Measurements from ENCODE around the gene ATP13A2.
A peak's percentile ranks its signal among the peaks of the same experiment; 100 is the strongest.

Gene ATP13A2

DNA sequence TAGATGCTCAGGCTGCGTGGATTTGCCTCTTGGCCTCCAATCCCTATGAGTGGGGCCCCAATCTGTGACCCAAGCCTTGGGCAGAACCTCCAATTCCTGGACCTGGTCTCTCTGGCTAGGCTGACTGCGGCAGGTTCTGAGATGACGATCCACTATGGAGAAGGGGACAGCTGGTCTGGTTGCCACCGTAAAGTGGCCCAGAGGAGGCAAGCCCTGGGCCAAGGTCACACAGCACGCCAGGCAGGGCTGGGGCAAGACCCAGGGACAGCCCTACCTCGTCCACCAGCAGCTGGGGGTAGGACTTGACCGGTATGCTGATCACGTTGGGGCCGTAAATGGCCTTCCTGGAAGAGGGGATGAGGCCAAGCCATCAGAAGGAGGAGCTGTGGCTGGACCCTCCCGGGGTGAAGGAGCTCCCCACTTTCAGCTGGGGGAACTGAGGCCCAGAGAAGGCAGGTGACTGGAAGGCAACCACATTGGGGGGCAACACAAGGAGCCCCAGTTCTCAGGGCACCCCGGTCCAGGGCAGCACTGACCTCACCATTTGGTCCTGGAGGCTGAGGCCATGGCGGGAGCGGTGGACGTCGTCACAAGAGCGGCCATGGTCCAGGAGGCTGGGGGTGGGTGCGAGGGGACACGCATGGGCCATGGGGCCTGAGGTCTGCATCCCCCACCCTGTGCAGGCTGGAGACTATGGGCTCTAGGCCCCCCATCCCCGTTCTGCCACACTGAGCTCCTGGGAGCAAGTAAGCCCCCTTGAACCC is 9.8 kb downstream of the ATP13A2 start:
- no peak overlapping the region for H3K4me3 ChIP-seq (ENCODE audit: low read length)
- no peak for DNase-seq (ENCODE audit: low read depth)
- no peaks in the 10 kb centered on the region for H3K27me3 ChIP-seq (replicated peaks; ENCODE audit: control insufficient read depth, insufficient read depth, low read length)
- H3K9ac ChIP-seq (ENCODE audit: low read length) = no peak overlapping the region
- H3K4me1 ChIP-seq (ENCODE audit: control insufficient read depth, insufficient read depth, low read length) = peaks cover 16% of the 10 kb centered on the region
- H3K9me3 ChIP-seq (ENCODE audit: control insufficient read depth, low read length) = no peaks in the 10 kb centered on the region
- peaks cover 34% of the 10 kb centered on the region for H3K36me3 ChIP-seq (ENCODE audit: control insufficient read depth, insufficient read depth, low read length, severe bottlenecking)

GRCh38 chr1:16999863-17000262 is 11.9 kb downstream of the ATP13A2 start:
- no peaks in the 10 kb centered on the region for H3K27me3 ChIP-seq (replicated peaks; ENCODE audit: control insufficient read depth, insufficient read depth, low read length)
- peaks cover 34% of the 10 kb centered on the region for H3K36me3 ChIP-seq (ENCODE audit: control insufficient read depth, insufficient read depth, low read length, severe bottlenecking)

DNA sequence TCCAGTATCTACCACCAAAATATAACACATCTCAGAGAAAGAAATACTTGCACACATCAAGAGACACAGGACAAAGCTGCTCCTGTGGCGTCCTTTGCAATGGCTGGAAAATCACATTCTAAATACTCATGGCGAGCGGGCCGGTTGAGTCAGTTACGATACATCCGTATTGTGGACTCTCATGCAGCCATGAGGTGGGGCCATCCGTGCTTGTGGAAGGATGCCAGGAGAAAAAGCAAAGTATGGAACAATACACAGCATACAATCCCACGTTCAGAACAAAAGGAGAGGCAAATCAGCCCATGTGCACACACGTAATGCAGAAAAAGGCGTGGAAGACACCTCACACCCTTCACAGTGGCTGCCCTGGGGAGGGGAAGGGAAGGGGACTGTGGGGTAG is 13.1 kb downstream of the ATP13A2 start:
- no peak for DNase-seq (ENCODE audit: low read depth)
- Histone ChIP-seq H3K4me3 (ENCODE audit: low read length) (no peak overlapping the region), H3K27me3 (replicated peaks; ENCODE audit: control insufficient read depth, insufficient read depth, low read length) (no peaks in the 10 kb centered on the region), H3K9ac (ENCODE audit: low read length) (no peak overlapping the region), H3K9me3 (ENCODE audit: control insufficient read depth, low read length) (no peaks in the 10 kb centered on the region), H3K4me1 (ENCODE audit: control insufficient read depth, insufficient read depth, low read length) (peaks cover 6% of the 10 kb centered on the region), H3K36me3 (ENCODE audit: control insufficient read depth, insufficient read depth, low read length, severe bottlenecking) (peaks cover 34% of the 10 kb centered on the region)

More at GRCh38 chr1:16999863-17000262, 11.9 kb downstream of the ATP13A2 start:
- DNase-seq (ENCODE audit: low read depth) = no peak
- Histone ChIP-seq H3K4me3 (ENCODE audit: low read length) (no peak overlapping the region), H3K9ac (ENCODE audit: low read length) (no peak overlapping the region), H3K4me1 (ENCODE audit: control insufficient read depth, insufficient read depth, low read length) (peaks cover 16% of the 10 kb centered on the region), H3K9me3 (ENCODE audit: control insufficient read depth, low read length) (no peaks in the 10 kb centered on the region)

GRCh38 chr1:16996845-16997244 is 14.9 kb downstream of the ATP13A2 start:
- H3K4me1 ChIP-seq (ENCODE audit: control insufficient read depth, insufficient read depth, low read length) = no peaks in the 10 kb centered on the region
- H3K36me3 ChIP-seq (ENCODE audit: control insufficient read depth, insufficient read depth, low read length, severe bottlenecking) = peaks cover 22% of the 10 kb centered on the region
- DNase-seq (ENCODE audit: low read depth) = no peak
- H3K4me3 ChIP-seq (ENCODE audit: low read length) = no peak overlapping the region
- H3K9me3 ChIP-seq (ENCODE audit: control insufficient read depth, low read length) = no peaks in the 10 kb centered on the region
- no peak overlapping the region for H3K9ac ChIP-seq (ENCODE audit: low read length)
- H3K27me3 ChIP-seq (replicated peaks; ENCODE audit: control insufficient read depth, insufficient read depth, low read length) = no peaks in the 10 kb centered on the region

- no peaks in the 10 kb centered on the region for H3K27me3 ChIP-seq (replicated peaks; ENCODE audit: control insufficient read depth, insufficient read depth, low read length)
- DNase-seq (ENCODE audit: low read depth) = no peak
- no peaks in the 10 kb centered on the region for H3K4me1 ChIP-seq (ENCODE audit: control insufficient read depth, insufficient read depth, low read length)
- no peaks in the 10 kb centered on the region for H3K9me3 ChIP-seq (ENCODE audit: control insufficient read depth, low read length)
- H3K4me3 ChIP-seq (ENCODE audit: low read length) = no peak overlapping the region
- peaks cover 11% of the 10 kb centered on the region for H3K36me3 ChIP-seq (ENCODE audit: control insufficient read depth, insufficient read depth, low read length, severe bottlenecking)
- no peak overlapping the region for H3K9ac ChIP-seq (ENCODE audit: low read length)
Observed at GRCh38 chr1:16993521-16994038, 18.1 kb downstream of the ATP13A2 start.

- no peaks in the 10 kb centered on the region for H3K9me3 ChIP-seq (ENCODE audit: control insufficient read depth, low read length)
- H3K27me3 ChIP-seq (replicated peaks; ENCODE audit: control insufficient read depth, insufficient read depth, low read length) = no peaks in the 10 kb centered on the region
- H3K36me3 ChIP-seq (ENCODE audit: control insufficient read depth, insufficient read depth, low read length, severe bottlenecking) = peaks cover 9% of the 10 kb centered on the region
- H3K9ac ChIP-seq (ENCODE audit: low read length) = no peak overlapping the region
- no peak overlapping the region for H3K4me3 ChIP-seq (ENCODE audit: low read length)
- DNase-seq (ENCODE audit: low read depth) = no peak
- no peaks in the 10 kb centered on the region for H3K4me1 ChIP-seq (ENCODE audit: control insufficient read depth, insufficient read depth, low read length)
Observed at GRCh38 chr1:16992675-16993074, 19.1 kb downstream of the ATP13A2 start.

DNA sequence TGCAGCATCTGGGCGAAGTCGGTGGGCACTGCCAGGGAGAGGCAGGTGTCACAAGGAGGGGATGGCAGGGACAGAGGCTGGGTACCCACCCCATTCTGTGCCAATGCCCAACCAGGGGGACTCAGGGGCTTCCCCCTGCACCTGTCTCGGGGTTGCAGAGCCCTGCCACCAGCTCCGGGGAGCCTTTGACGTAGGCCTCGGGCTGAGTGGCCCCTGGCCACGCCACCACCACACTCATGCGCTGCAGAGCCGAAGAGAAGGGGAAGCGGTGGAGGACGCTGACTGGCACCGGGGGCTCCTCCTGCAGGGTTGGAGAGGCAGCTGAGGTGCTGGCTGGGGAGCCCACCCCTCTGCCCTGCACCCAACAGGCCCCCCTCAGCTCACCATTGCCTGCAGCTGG is 19.6 kb downstream of the ATP13A2 start:
- Histone ChIP-seq H3K36me3 (ENCODE audit: control insufficient read depth, insufficient read depth, low read length, severe bottlenecking) (peaks cover 9% of the 10 kb centered on the region), H3K9ac (ENCODE audit: low read length) (no peak overlapping the region), H3K4me3 (ENCODE audit: low read length) (no peak overlapping the region), H3K27me3 (replicated peaks; ENCODE audit: control insufficient read depth, insufficient read depth, low read length) (no peaks in the 10 kb centered on the region), H3K9me3 (ENCODE audit: control insufficient read depth, low read length) (no peaks in the 10 kb centered on the region), H3K4me1 (ENCODE audit: control insufficient read depth, insufficient read depth, low read length) (no peaks in the 10 kb centered on the region)
- no peak for DNase-seq (ENCODE audit: low read depth)

DNA sequence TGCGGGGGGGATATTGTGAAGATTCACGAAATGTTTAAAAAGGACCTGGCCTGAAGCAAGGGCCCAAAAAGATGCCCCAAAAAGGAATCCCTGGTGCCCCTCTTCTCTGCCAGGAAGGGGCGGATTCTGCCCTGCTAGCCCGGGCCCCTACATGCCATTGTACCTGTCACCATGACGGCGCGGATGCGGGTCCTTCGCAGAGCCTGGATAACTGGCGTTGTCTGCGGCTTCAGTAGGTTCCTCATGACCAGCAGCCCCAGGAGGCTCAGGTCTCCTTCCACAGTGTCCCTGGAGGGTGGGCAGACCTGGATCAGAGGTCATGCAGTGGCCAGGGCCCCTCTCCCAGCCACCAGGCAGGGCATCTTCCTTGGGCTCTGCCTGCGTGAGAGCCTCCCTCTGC is 20.2 kb downstream of the ATP13A2 start:
- no peak for DNase-seq (ENCODE audit: low read depth)
- Histone ChIP-seq H3K4me1 (ENCODE audit: control insufficient read depth, insufficient read depth, low read length) (no peaks in the 10 kb centered on the region), H3K27me3 (replicated peaks; ENCODE audit: control insufficient read depth, insufficient read depth, low read length) (no peaks in the 10 kb centered on the region), H3K9ac (ENCODE audit: low read length) (no peak overlapping the region), H3K9me3 (ENCODE audit: control insufficient read depth, low read length) (no peaks in the 10 kb centered on the region), H3K4me3 (ENCODE audit: low read length) (no peak overlapping the region), H3K36me3 (ENCODE audit: control insufficient read depth, insufficient read depth, low read length, severe bottlenecking) (peaks cover 9% of the 10 kb centered on the region)

DNA sequence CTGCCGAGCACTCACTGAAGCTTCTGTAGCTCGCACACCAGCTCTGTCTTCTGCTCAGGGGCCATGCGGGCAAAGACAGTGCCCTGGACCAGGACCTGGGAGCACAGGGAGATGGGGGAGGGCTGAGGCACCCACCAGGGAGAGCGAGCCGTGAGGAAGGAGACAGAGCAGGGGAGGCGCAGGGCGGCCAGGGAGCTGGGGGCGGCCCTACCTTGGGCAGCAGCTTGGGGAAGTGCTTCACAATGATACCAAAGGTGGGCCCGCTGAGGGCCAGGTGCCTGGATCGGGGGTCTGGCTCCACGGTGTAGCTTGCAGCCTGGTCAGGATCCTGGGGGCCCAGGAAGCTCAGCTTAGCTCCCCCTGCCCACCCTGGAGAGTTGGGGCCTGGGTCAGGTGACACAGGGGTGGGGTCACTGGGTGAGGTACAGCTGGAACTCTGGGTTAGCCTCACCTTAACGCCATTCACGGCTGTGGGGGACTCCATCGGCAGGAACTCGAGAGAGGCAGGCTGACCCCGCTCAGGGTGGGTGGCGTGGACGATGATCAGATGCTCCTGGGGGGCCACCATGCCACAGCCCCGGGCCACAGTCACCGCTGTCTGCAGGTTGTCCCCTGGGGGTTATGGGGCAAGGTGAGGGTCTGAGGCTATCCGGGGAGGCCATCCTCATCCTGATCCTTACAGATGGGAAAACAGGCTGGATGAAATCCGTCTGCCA is 21.9 kb downstream of the ATP13A2 start:
- Histone ChIP-seq H3K27me3 (replicated peaks; ENCODE audit: control insufficient read depth, insufficient read depth, low read length) (no peaks in the 10 kb centered on the region), H3K4me3 (ENCODE audit: low read length) (no peak overlapping the region), H3K9me3 (ENCODE audit: control insufficient read depth, low read length) (no peaks in the 10 kb centered on the region), H3K9ac (ENCODE audit: low read length) (no peak overlapping the region), H3K36me3 (ENCODE audit: control insufficient read depth, insufficient read depth, low read length, severe bottlenecking) (peaks cover 11% of the 10 kb centered on the region), H3K4me1 (ENCODE audit: control insufficient read depth, insufficient read depth, low read length) (no peaks in the 10 kb centered on the region)
- DNase-seq (ENCODE audit: low read depth) = no peak

DNA sequence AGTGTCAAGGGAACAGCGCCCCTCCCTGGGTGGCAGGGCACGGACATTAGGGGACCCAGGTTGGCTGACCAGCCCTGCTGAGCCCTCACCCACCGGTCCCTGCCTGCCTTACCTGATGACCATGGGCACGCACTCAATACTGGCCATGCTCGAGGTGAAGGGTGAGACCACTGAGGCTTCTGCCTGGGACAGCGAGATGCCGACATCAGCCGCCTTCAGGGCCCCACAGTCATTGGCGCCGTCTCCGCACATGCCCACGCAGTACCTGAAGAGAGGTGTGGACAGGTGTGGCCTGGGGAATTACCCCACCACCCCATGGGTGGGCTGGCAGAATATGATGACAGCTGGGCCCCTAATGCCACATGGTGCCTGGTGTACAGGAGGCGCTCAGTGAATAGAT is 23.5 kb downstream of the ATP13A2 start:
- H3K4me3 ChIP-seq (ENCODE audit: low read length) = no peak overlapping the region
- H3K9me3 ChIP-seq (ENCODE audit: control insufficient read depth, low read length) = no peaks in the 10 kb centered on the region
- no peaks in the 10 kb centered on the region for H3K27me3 ChIP-seq (replicated peaks; ENCODE audit: control insufficient read depth, insufficient read depth, low read length)

DNA sequence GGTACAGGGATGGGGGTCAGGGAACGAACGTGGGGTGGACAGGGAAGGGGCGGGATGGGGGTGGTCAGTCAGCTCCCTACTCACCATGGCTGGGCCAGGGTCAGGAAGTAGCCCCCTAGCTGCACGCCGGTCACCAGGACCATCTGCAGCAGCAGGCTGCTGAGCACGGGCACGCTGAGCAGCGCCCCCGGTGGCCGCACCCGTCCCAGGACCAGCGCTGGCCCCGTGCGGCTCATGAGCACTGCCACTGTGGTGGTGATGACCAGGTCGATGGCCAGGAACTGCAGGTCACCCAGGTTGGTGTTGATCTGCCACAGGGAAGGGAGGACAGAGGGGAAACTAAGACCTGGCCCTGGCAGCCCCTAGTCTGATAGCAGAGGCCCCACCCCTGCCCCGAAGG is 24.8 kb downstream of the ATP13A2 start:
- peak; percentile 35 for DNase-seq (ENCODE audit: low read depth)
- no peak overlapping the region for H3K4me3 ChIP-seq (ENCODE audit: low read length)
- peaks cover 11% of the 10 kb centered on the region for H3K36me3 ChIP-seq (ENCODE audit: control insufficient read depth, insufficient read depth, low read length, severe bottlenecking)
- H3K9ac ChIP-seq (ENCODE audit: low read length) = no peak overlapping the region
- peaks cover 6% of the 10 kb centered on the region for H3K4me1 ChIP-seq (ENCODE audit: control insufficient read depth, insufficient read depth, low read length)
- H3K9me3 ChIP-seq (ENCODE audit: control insufficient read depth, low read length) = no peaks in the 10 kb centered on the region
- H3K27me3 ChIP-seq (replicated peaks; ENCODE audit: control insufficient read depth, insufficient read depth, low read length) = no peaks in the 10 kb centered on the region

More for the DNA sequence above, 23.5 kb downstream of the ATP13A2 start:
- Histone ChIP-seq H3K9ac (ENCODE audit: low read length) (no peak overlapping the region), H3K36me3 (ENCODE audit: control insufficient read depth, insufficient read depth, low read length, severe bottlenecking) (peaks cover 11% of the 10 kb centered on the region), H3K4me1 (ENCODE audit: control insufficient read depth, insufficient read depth, low read length) (peaks cover 6% of the 10 kb centered on the region)
- DNase-seq (ENCODE audit: low read depth) = no peak

All from adipocyte (in vitro differentiated cells).